ENCODE data around the gene ETV5. TPM values are rescaled to one million over a fixed set of nuclear protein-coding genes. Genes with fewer than 3 reads are reported as not detected.

Gene ETV5
- total RNA-seq, 4 donors from 2014 or later: 19.0 to 31.6 (median 21.3) TPM

- Histone ChIP-seq H3K9me3 (no peaks in the 10 kb centered on the region), H3K27ac (no peak overlapping the region), H3K36me3 (no peaks in the 10 kb centered on the region), H3K4me3 (no peak overlapping the region), H3K27me3 (peaks cover 0 to 8% (median 6%) of the 10 kb centered on the region in 3 donors), H3K4me1 (peaks cover 3% of the 10 kb centered on the region in 2 donors)
- no peak for TF ChIP-seq CTCF (IDR thresholded peaks at IDR 0.05 in 4 of 5, conservative IDR thresholded peaks at IDR 0.05 in 1 of 5)
- no peak for TF ChIP-seq POLR2A (IDR thresholded peaks at IDR 0.05)
- in situ Hi-C loops (cut with MboI; ENCODE audit: low sequenced_read_pairs in 4 of 4) (loop anchor here in 2 of 4 donors (10.0 to 25.0 kb wide), 2 partner anchors 447 to 449 kb away; partner anchors contain the start of genes TBCCD1 (in 2 of the 2) and DNAJB11 (in 1 of the 2)), intact Hi-C loops (cut with DNase I; ENCODE audit: low total_unique reads) (no loop called here)
- no peak for ATAC-seq
- no peak for DNase-seq
Observed at GRCh38 chr3:186115239-186115996, 6.5 kb upstream of the ETV5 start.

- no peak for DNase-seq
- in situ Hi-C loops (cut with MboI; ENCODE audit: low sequenced_read_pairs in 4 of 4): loop anchor here in 2 of 4 donors (10.0 to 25.0 kb wide), 2 partner anchors 451 to 454 kb away; partner anchors contain the start of genes TBCCD1 (in 2 of the 2) and DNAJB11 (in 1 of the 2)
- intact Hi-C loops (cut with DNase I; ENCODE audit: low total_unique reads): no loop called here
- Histone ChIP-seq H3K4me3 (no peak overlapping the region), H3K4me1 (peaks cover 15 to 21% of the 10 kb centered on the region in 2 donors), H3K27ac (no peak overlapping the region), H3K9me3 (no peaks in the 10 kb centered on the region), H3K27me3 (peaks cover 0 to 6% (median 3%) of the 10 kb centered on the region in 3 donors), H3K36me3 (no peaks in the 10 kb centered on the region)
- ATAC-seq: no peak
- TF ChIP-seq CTCF (IDR thresholded peaks at IDR 0.05 in 4 of 5, conservative IDR thresholded peaks at IDR 0.05 in 1 of 5) (no peak), POLR2A (IDR thresholded peaks at IDR 0.05) (no peak)
Observed at GRCh38 chr3:186110975-186111974, 2.4 kb upstream of the ETV5 start.

- Histone ChIP-seq H3K9me3 (no peaks in the 10 kb centered on the region), H3K4me1 (peaks cover 15 to 21% of the 10 kb centered on the region in 2 donors), H3K27me3 (peaks cover 0 to 6% (median 3%) of the 10 kb centered on the region in 3 donors), H3K36me3 (no peaks in the 10 kb centered on the region), H3K4me3 (peak overlapping the region; percentile 57 to 87 (median 70)), H3K27ac (peak overlapping the region; percentile 79 to 89 (median 82))
- intact Hi-C loops (cut with DNase I; ENCODE audit: low total_unique reads): loop anchor here (2.0 to 10.0 kb wide), 5 partner anchors 111 to 675 kb away; partner anchors contain the start of genes DNAJB11, EIF4A2 and TRA2B
- in situ Hi-C loops (cut with MboI; ENCODE audit: low sequenced_read_pairs in 4 of 4): loop anchor here in 2 of 4 donors (10.0 to 25.0 kb wide), 3 partner anchors 115 to 455 kb away; partner anchors contain the start of genes TBCCD1 (in 2 of the 2) and DNAJB11 (in 1 of the 2)
- DNase-seq (peak in 1 of 2 donors; percentile 43), ATAC-seq (peak; percentile 1 to 20)
- TF ChIP-seq POLR2A (IDR thresholded peaks at IDR 0.05): no peak
- no peak for TF ChIP-seq CTCF (IDR thresholded peaks at IDR 0.05 in 4 of 5, conservative IDR thresholded peaks at IDR 0.05 in 1 of 5)
Observed at GRCh38 chr3:186109897-186110803, 1.3 kb upstream of the ETV5 start.
